Fibroblast of mammary gland (primary cell): ENCODE measurements around the gene OR1K1.

Experiments
- DNase-seq: peaks from one replicate; pipeline ENCODE4 v3.0.0-alpha.2; 2010; ENCODE audit warnings: low read depth
- H3K4me3 ChIP-seq: 2 replicates; pipeline ENCODE4 v1.5.1; 2011; ENCODE audit warnings: low read depth, mild to moderate bottlenecking, low read length, moderate library complexity; ENCODE audit not compliant: control insufficient read depth
- CTCF ChIP-seq: conservative IDR thresholded peaks from 2 replicates; pipeline ENCODE4 v1.5.1; 2011; ENCODE audit warnings: low read depth, low read length, inconsistent platforms; ENCODE audit not compliant: control insufficient read depth, insufficient read depth

OR1K1 gene

GRCh38 chr9:122800066-122801060 is at the start of gene OR1K1:
Gene OR1K1 (plus strand): TSS chr9:122800123. CDS start chr9:122800123, 0 bp downstream.
- TF ChIP-seq CTCF: no peak
- H3K4me3 ChIP-seq: no peak within 1 kb of the TSS
- DNase-seq: no peak

GRCh38 chr9:122754825-122755224 is 45.1 kb upstream of the OR1K1 start:
- TF ChIP-seq CTCF: no peak
- no peak for DNase-seq
- H3K4me3 ChIP-seq: no peak overlapping the region

- H3K4me3 ChIP-seq: no peak overlapping the region
- no peak for DNase-seq
- TF ChIP-seq CTCF: no peak
These were observed 32.1 kb upstream of the OR1K1 start for GRCh38 chr9:122767817-122768216.

- H3K4me3 ChIP-seq: no peak overlapping the region
- TF ChIP-seq CTCF: no peak
- no peak for DNase-seq
These were observed 22.9 kb upstream of the OR1K1 start for GRCh38 chr9:122777052-122777451.

GRCh38 chr9:122777935-122778627 is 21.8 kb upstream of the OR1K1 start:
- no peak for TF ChIP-seq CTCF
- peak; percentile 33 for DNase-seq
- H3K4me3 ChIP-seq: no peak overlapping the region

GRCh38 chr9:122779181-122779580 is 20.7 kb upstream of the OR1K1 start:
- TF ChIP-seq CTCF: no peak
- no peak for DNase-seq

More at GRCh38 chr9:122779181-122779580, 20.7 kb upstream of the OR1K1 start:
- H3K4me3 ChIP-seq: no peak overlapping the region
